Measurements from ENCODE around the gene CYFIP2. TPM values are rescaled to one million over a fixed set of nuclear protein-coding genes. Genes with fewer than 3 reads are reported as not detected.

Gene CYFIP2
- total and polyA plus RNA-seq, 2 of the 13 experiments (the other 11 are each of a cell fraction or from before 2014, with no cell fraction given): 22.6 to 30.3 TPM

GRCh38 chr5:157247267-157247666, 18.7 kb upstream of the CYFIP2 start:
- Histone ChIP-seq H3K4me3 (replicated peaks in 1 of 3; ENCODE audit: insufficient read depth in 1 of 3, low read depth in 2 of 3, low read length in 3 of 3) (no peak overlapping the region), H3K36me3 (replicated peaks in 1 of 2; ENCODE audit: control insufficient read depth in 1 of 2, insufficient read depth in 2 of 2, low read length in 2 of 2) (no peaks in the 10 kb centered on the region), H3K27ac (ENCODE audit: extremely low read length, insufficient read depth, low read length) (no peak overlapping the region), H3K9ac (ENCODE audit: insufficient read depth, low read depth, low read length) (no peak overlapping the region), H3K4me1 (ENCODE audit: insufficient read depth, low read length) (no peaks in the 10 kb centered on the region), H4K20me1 (ENCODE audit: insufficient read depth, low read length) (no peaks in the 10 kb centered on the region), H3K27me3 (ENCODE audit: control insufficient read depth in 1 of 2, insufficient read depth in 2 of 2, low read length in 2 of 2) (no peaks in the 10 kb centered on the region), H3K9me3 (ENCODE audit: low read length) (no peaks in the 10 kb centered on the region), H2AFZ (ENCODE audit: low read length) (no peak overlapping the region), H3K79me2 (ENCODE audit: insufficient read depth, low read length) (no peaks in the 10 kb centered on the region), H3K4me2 (ENCODE audit: low read depth, low read length) (no peak overlapping the region)
- no TSS peak for BruUV-seq (replicated peaks)
- intact Hi-C loops (cut with micrococcal nuclease; ENCODE audit: unreplicated experiment) (no loop called here), in situ Hi-C loops (cut with HindIII; ENCODE audit: extremely low pct_ligation_motif_present, low pct_unique_long_range_greater_than_20kb) (no loop called here)
- no peak for TF ChIP-seq ZNF547 (CRISPR knock-in tag; IDR thresholded peaks at IDR 0.05)
- no peak for TF ChIP-seq EZH2 (conservative IDR thresholded peaks at IDR 0.05; ENCODE audit: low read depth, low read length)
- FAIRE-seq: no peak
- POLR2A ChIA-PET: no interaction called here
- CTCF ChIA-PET (ENCODE audit: low intra/inter-chr PET ratio, low total read pairs): no interaction called here
- no peak for DNase-seq (ENCODE audit: low spot score)
- no peak for ATAC-seq

DNA sequence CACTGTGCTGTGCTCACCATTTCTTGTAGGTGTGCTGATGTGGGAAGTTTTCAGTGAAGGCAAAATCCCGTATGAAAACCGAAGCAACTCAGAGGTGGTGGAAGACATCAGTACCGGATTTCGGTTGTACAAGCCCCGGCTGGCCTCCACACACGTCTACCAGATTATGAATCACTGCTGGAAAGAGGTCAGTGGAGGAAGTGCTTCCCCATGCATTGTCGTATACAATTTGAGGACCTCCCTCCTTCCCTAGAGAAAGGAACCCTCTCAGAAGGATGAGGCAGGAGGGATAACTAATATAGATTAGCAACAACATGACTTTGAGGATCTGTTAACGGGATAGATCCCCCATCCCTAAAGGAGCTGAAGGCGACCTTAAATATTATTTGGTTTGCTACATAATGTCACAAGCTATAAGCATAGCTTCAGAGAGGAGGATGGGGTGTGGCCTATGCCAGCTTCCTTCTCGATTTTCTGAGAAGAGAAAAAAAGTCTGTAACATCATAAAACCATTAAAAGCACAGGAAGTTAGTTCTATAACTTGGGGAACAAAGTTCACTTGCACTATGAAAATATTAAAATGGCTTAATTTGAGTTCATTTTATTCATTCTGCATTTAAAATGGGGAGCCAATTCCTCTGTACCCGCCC, 17.0 kb upstream of the CYFIP2 start:
- no peaks in the 10 kb centered on the region for H3K9me3 ChIP-seq (ENCODE audit: low read length)
- H3K4me2 ChIP-seq (ENCODE audit: low read depth, low read length): no peak overlapping the region
- in situ Hi-C loops (cut with HindIII; ENCODE audit: extremely low pct_ligation_motif_present, low pct_unique_long_range_greater_than_20kb) (no loop called here), intact Hi-C loops (cut with micrococcal nuclease; ENCODE audit: unreplicated experiment) (no loop called here)
- no peaks in the 10 kb centered on the region for H4K20me1 ChIP-seq (ENCODE audit: insufficient read depth, low read length)
- H3K36me3 ChIP-seq (replicated peaks in 1 of 2; ENCODE audit: control insufficient read depth in 1 of 2, insufficient read depth in 2 of 2, low read length in 2 of 2): no peaks in the 10 kb centered on the region
- no peaks in the 10 kb centered on the region for H3K4me1 ChIP-seq (ENCODE audit: insufficient read depth, low read length)
- DNase-seq (ENCODE audit: low spot score): no peak
- ATAC-seq: no peak
- H2AFZ ChIP-seq (ENCODE audit: low read length): no peak overlapping the region
- no peak overlapping the region for H3K4me3 ChIP-seq (replicated peaks in 1 of 3; ENCODE audit: insufficient read depth in 1 of 3, low read depth in 2 of 3, low read length in 3 of 3)
- CTCF ChIA-PET (ENCODE audit: low intra/inter-chr PET ratio, low total read pairs): no interaction called here
- POLR2A ChIA-PET: no interaction called here
- TF ChIP-seq, protein P1, sequence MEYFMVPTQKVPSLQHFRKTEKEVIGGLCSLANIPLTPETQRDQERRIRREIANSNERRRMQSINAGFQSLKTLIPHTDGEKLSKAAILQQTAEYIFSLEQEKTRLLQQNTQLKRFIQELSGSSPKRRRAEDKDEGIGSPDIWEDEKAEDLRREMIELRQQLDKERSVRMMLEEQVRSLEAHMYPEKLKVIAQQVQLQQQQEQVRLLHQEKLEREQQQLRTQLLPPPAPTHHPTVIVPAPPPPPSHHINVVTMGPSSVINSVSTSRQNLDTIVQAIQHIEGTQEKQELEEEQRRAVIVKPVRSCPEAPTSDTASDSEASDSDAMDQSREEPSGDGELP (IDR thresholded peaks at IDR 0.05; ENCODE audit: borderline replicate concordance, low read depth): no peak
- TF ChIP-seq GZF1 (CRISPR knock-in tag; IDR thresholded peaks at IDR 0.05) (no peak), ZNF543 (CRISPR knock-in tag; IDR thresholded peaks at IDR 0.05) (no peak), CREB1 (IDR thresholded peaks at IDR 0.05) (no peak), CREB1 (CRISPR knock-in tag; IDR thresholded peaks at IDR 0.05) (no peak), NR0B2 (CRISPR knock-in tag; IDR thresholded peaks at IDR 0.05) (no peak), ZBTB39 (CRISPR knock-in tag; IDR thresholded peaks at IDR 0.05) (no peak), ARHGAP35 (CRISPR knock-in tag; IDR thresholded peaks at IDR 0.05; ENCODE audit: borderline replicate concordance) (no peak)
- TF ChIP-seq, protein P2, sequence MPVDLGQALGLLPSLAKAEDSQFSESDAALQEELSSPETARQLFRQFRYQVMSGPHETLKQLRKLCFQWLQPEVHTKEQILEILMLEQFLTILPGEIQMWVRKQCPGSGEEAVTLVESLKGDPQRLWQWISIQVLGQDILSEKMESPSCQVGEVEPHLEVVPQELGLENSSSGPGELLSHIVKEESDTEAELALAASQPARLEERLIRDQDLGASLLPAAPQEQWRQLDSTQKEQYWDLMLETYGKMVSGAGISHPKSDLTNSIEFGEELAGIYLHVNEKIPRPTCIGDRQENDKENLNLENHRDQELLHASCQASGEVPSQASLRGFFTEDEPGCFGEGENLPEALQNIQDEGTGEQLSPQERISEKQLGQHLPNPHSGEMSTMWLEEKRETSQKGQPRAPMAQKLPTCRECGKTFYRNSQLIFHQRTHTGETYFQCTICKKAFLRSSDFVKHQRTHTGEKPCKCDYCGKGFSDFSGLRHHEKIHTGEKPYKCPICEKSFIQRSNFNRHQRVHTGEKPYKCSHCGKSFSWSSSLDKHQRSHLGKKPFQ (CRISPR knock-in tag; IDR thresholded peaks at IDR 0.05; ENCODE audit: insufficient replicate concordance): no peak
- no peaks in the 10 kb centered on the region for H3K79me2 ChIP-seq (ENCODE audit: insufficient read depth, low read length)
- WGBS (ENCODE audit: low lambda C conversion rate): 38% methylated on average over 11 of the region's 11 CpGs
- H3K9ac ChIP-seq (ENCODE audit: insufficient read depth, low read depth, low read length): no peak overlapping the region
- no TSS peak for BruUV-seq (replicated peaks)
- H3K27ac ChIP-seq (ENCODE audit: extremely low read length, insufficient read depth, low read length): no peak overlapping the region
- H3K27me3 ChIP-seq (ENCODE audit: control insufficient read depth in 1 of 2, insufficient read depth in 2 of 2, low read length in 2 of 2): no peaks in the 10 kb centered on the region
- FAIRE-seq: no peak
